Heart right ventricle (tissue), 16 donors: ENCODE results near the gene OR10AD1. TPM values are rescaled to one million over a fixed set of nuclear protein-coding genes. Genes with fewer than 3 reads are reported as not detected.
"Not testable (repeated sequence)": the region's sequence is repeated elsewhere in the genome, so short reads cannot be mapped to it uniquely, and the experiment has no call there.

Source experiments
- ATAC-seq, 8 donors: fragments of 200-7000 bp; cut with Tn5 transposase; one replicate each; pipeline ENCODE4 v1.9.1; 2020; ENCODE audit warnings: mild to moderate bottlenecking in 8 of 8, moderate library complexity in 8 of 8, moderate number of reproducible peaks in 1 of 8
- DNase-seq, 2 donors: peaks; one replicate each; pipeline ENCODE4 v3.0.0-alpha.2; 2020
- H3K27ac ChIP-seq, 10 donors: fragments of 200-600 bp; sonication (generic) in 2 of 10; one replicate each; pipeline versions ENCODE4 v1.5.0 to v1.8.0; 2020 to 2022; ENCODE audit warnings: mild to moderate bottlenecking in 3 of 10
- H3K27me3 ChIP-seq, 7 donors: fragments of 200-600 bp; one replicate each; pipeline ENCODE4 v1.8.0; 2021 to 2022; ENCODE audit warnings: mild to moderate bottlenecking in 2 of 7
- H3K36me3 ChIP-seq, 9 donors: fragments of 200-600 bp; sonication (generic) in 1 of 9; one replicate each; pipeline versions ENCODE4 v1.5.0 to v1.8.0; 2020 to 2022; ENCODE audit warnings: mild to moderate bottlenecking in 2 of 9
- H3K4me1 ChIP-seq, 9 donors: fragments of 200-600 bp; sonication (generic) in 1 of 9; one replicate each; pipeline versions ENCODE4 v1.5.0 to v1.8.0; 2020 to 2022; ENCODE audit warnings: mild to moderate bottlenecking in 4 of 9
- H3K4me3 ChIP-seq, 10 donors: fragments of 200-600 bp; sonication (generic) in 2 of 10; one replicate each; pipeline versions ENCODE4 v1.5.0 to v1.8.0; 2020 to 2022; ENCODE audit warnings: mild to moderate bottlenecking in 7 of 10, moderate library complexity in 2 of 10
- H3K9me3 ChIP-seq, 11 donors: fragments of 200-600 bp in 10 of 11; sonication (generic) in 2 of 11; one replicate each; pipeline versions ENCODE4 v1.5.0 to v1.8.0; 2013 to 2022; ENCODE audit warnings: mild to moderate bottlenecking in 2 of 11, control low read depth in 1 of 11, moderate library complexity in 1 of 11
- CTCF ChIP-seq, 9 donors: fragments of 200-600 bp; sonication (generic) in 2 of 9; IDR thresholded peaks; one replicate each; pipeline versions ENCODE4 v1.5.0 to v1.8.0; 2021 to 2022; ENCODE audit warnings: antibody characterized with exemption in 9 of 9, mild to moderate bottlenecking in 5 of 9, moderate library complexity in 1 of 9
- whole genome bisulfite sequencing, 2 donors: extraction: QIAGEN DNeasy Blood & Tissue Kit; methylation state at CpG; one replicate each; pipeline ENCODE4 v1.1.7; 2013; ENCODE audit warnings: inconsistent platforms in 1 of 2; 5-methylcytosine and 5-hydroxymethylcytosine counted together
- intact Hi-C, 10 donors: fragments of 100-400 bp; cut with DNase I; formaldehyde crosslinking; loops; one replicate each; pipeline versions ENCODE4 v1.11.1 to v1.14.2; 2022
- long read RNA-seq, 3 donors: library from polyadenylated mRNA; unstranded; transcript quantifications; one replicate each; pipeline ENCODE4 v2.0.0, GENCODE V29; 2020 to 2021
- polyA plus RNA-seq, 2 donors: library from polyadenylated mRNA; stranded (reverse); fragments of 200-250 nt; gene quantifications; one replicate each; pipeline ENCODE4 v1.2.3, GENCODE V29; 2013
- total RNA-seq, 10 donors: library from RNA; stranded (reverse); fragmentation: NEBNext Ultra II Directional in 3 of 10; extraction: Animal tissue kit (Norgen Biotek cat#: 25700) in 3 of 10; gene quantifications; one replicate each; pipeline versions ENCODE4 v1.2.1 to v1.2.4, GENCODE V29; 2021 to 2023
- donor health status: Arrhythmogenic right ventricular cardiomyopathy.
- donor health status: ischemic (EF 13 %, LVEDD 7.1; RV severe dilation, severe dysfunction).
- donor health status: healthy with polysubstance abuse.
- donor health status: DM: no; HTN: yes; CAD: no.
- donor health status: DM: no; HTN: no; CAD: no.
- donor health status: ischemic (EF 25% LVEDD 6.9; RV normal size, moderate dysfunction).
- donor health status: ischemic (EF 25% LVEDD 5.7; RV mildly dilated, moderate dysfunction).
- donor health status: healthy.
- donor health status: DM: yes; HTN: yes; CAD: no.
- donor health status: Ischemic cardiomyopathy.
- donor health status: ischemic (EF 35%, LVEDD 5.7; RV mildly dilated, moderate dysfunction).
- donor health status: nonischemic (EF 11% LVEDD 7.7; RV severe dilation, severe dysfunction).
- donor health status: DM: yes; HTN: yes; CAD: no.
- donor health status: PGD.
- donor health status: ischemic (EF 29% LVEDD 5.4; RV normal size, mild dysfunction).
- donor health status: nonischemic (EF 23%, LVEDD 6.1; RV moderate dilation, normal function).

OR10AD1 gene, protein sequence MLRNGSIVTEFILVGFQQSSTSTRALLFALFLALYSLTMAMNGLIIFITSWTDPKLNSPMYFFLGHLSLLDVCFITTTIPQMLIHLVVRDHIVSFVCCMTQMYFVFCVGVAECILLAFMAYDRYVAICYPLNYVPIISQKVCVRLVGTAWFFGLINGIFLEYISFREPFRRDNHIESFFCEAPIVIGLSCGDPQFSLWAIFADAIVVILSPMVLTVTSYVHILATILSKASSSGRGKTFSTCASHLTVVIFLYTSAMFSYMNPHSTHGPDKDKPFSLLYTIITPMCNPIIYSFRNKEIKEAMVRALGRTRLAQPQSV
- total RNA-seq (not detected), polyA plus RNA-seq (not detected)
- long read RNA-seq, donor 1, result 0 reads
- long read RNA-seq, donor 2, result 0 reads
- long read RNA-seq, donor 3, result 0 reads

DNA sequence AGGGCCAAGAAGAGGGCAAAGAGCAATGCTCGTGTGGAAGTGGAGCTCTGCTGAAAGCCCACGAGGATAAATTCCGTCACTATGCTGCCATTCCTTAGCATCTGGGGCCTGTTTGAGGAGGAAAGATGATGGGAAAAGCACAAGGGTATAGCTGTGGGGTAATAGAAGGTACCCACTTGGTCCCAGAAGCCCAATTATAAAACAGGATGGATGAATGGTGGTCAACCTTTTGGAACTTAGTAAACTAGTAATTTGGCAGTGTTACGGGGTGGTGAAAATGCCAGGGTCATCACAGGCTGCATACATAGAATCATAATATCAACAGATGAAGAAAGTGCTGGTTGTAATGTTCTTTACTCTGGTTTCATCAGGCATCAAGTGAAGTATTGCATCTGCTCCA is at the start of gene OR10AD1:
OR10AD1 (minus strand) TSS at position 101 of the 400 bp plus-strand sequence; CDS start at position 101, 0 bp downstream.
- Histone ChIP-seq H3K27ac (no peak within 1 kb of the TSS), H3K4me1 (peaks cover 0 to 26% (median 14%) of the 10 kb centered on the region in 9 donors), H3K4me3 (no peak within 1 kb of the TSS), H3K27me3 (no peaks in the 10 kb centered on the region), H3K9me3 (peaks cover 0 to 49% (median 9%) of the 10 kb centered on the region in 11 donors), H3K36me3 (peaks cover 0 to 38% (median 0%) of the 10 kb centered on the region in 9 donors)
- WGBS, 2 donors, result 80 to 85% methylated on average over 4 of the region's 4 CpGs
- no peak for TF ChIP-seq CTCF (IDR thresholded peaks at IDR 0.05)
- intact Hi-C loops, result loop anchor here in 1 of 10 donors (5.0 kb wide), 1 partner anchor 149 kb away; the partner anchor contains the start of gene ZNF641
- no peak for DNase-seq
- no peak for ATAC-seq

GRCh38 chr12:48247181-48247966 is 44.3 kb upstream of the OR10AD1 start:
- intact Hi-C loops, result no loop called here
- no peak for ATAC-seq
- H3K27me3 ChIP-seq, result peaks cover 0 to 6% (median 0%) of the 10 kb centered on the region in 7 donors
- H3K4me1 ChIP-seq, result no peaks in the 10 kb centered on the region
- no peaks in the 10 kb centered on the region for H3K36me3 ChIP-seq
- H3K4me3 ChIP-seq, result no peak overlapping the region
- TF ChIP-seq CTCF (IDR thresholded peaks at IDR 0.05), result no peak
- peaks cover 0 to 10% (median 6%) of the 10 kb centered on the region in 11 donors for H3K9me3 ChIP-seq
- WGBS, 2 donors, result 73 to 79% methylated on average over 5 of the region's 5 CpGs
- DNase-seq, result no peak
- no peak overlapping the region for H3K27ac ChIP-seq

GRCh38 chr12:48237162-48237561 is 34.1 kb upstream of the OR10AD1 start:
- H3K27me3 ChIP-seq, result no peaks in the 10 kb centered on the region
- H3K27ac ChIP-seq, result no peak overlapping the region
- no peak overlapping the region for H3K4me3 ChIP-seq
- no peak for DNase-seq
- ATAC-seq, result no peak
- no peaks in the 10 kb centered on the region for H3K4me1 ChIP-seq
- 35 to 49% methylated on average over 3 of the region's 3 CpGs for WGBS, 2 donors
- H3K36me3 ChIP-seq, result no peaks in the 10 kb centered on the region
- no peak for TF ChIP-seq CTCF (IDR thresholded peaks at IDR 0.05)
- H3K9me3 ChIP-seq, result peaks cover 0 to 15% (median under 1%) of the 10 kb centered on the region in 11 donors
- intact Hi-C loops, result no loop called here

DNA sequence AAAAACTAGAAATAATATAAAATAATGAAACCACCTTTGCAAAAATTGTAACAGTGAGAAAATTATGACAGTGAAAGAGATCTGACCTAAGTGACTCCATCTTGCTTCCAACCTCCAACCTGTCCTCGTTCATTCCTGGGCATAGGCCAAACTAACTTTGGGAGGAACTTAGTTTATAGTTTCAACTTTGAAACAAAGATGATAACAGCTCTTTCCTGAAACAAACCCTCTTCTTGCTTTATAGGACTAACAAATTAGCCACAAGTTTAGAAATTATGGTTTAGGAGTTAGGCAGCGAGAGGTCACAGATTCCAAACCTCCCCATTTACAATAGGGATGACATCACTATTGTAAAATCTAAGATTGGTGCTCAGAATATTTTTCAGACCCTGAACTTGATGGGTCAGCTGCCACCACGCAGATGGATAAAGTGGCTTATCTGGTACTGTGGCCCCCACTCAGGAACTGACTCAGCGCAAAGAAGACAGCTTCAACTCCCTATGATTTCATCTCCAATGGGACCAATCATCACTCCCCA is 32.8 kb upstream of the OR10AD1 start:
- no peak overlapping the region for H3K27ac ChIP-seq
- no peaks in the 10 kb centered on the region for H3K4me1 ChIP-seq
- intact Hi-C loops, result no loop called here
- WGBS, 2 donors, result 51 to 55% methylated on average over 4 of the region's 4 CpGs
- H3K27me3 ChIP-seq, result no peaks in the 10 kb centered on the region
- peaks cover 0 to 11% (median 0%) of the 10 kb centered on the region in 11 donors for H3K9me3 ChIP-seq
- TF ChIP-seq CTCF (IDR thresholded peaks at IDR 0.05), result no peak
- no peak overlapping the region for H3K4me3 ChIP-seq
- no peak for DNase-seq
- H3K36me3 ChIP-seq, result no peaks in the 10 kb centered on the region
- no peak for ATAC-seq

DNA sequence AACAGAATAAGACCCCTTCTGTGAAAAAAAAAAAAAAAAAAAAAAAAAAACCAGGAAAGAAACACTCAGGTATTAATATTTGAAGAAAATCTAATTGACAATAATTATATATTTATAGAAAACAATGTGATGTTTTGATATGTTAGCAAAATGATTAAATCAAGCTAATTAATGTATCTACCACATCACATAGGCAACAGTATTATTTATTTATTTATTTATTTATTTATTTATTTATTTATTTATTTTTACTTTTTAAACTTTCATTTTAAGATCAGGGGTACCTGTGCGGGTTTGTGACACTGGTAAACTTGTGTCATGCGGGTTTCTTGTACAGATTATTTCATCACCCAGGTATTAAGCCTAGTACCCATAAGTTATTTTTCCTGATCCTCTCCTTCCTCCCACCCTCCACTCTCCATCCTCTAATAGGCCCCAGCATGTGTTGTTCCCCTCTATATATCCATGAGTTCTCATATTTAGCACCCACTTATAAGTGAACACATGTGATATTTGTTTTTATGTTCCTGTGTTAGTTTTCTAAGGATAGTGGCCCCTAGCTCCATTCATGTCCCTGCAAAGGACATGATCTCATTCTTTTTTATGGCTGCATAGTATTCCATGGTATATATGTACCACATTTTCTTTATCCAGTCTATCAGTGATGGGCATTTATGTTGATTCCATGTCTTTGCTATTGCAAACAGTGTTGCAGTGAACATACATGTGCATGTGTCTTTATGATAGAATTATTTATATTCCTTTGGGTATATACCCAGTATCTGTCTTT is 28.3 kb upstream of the OR10AD1 start:
- H3K27ac ChIP-seq, intact Hi-C loops, H3K36me3 ChIP-seq, ATAC-seq, DNase-seq, H3K27me3 ChIP-seq, H3K4me3 ChIP-seq, H3K4me1 ChIP-seq: not testable (repeated sequence)
- peaks cover 0 to 25% (median 0%) of the 10 kb centered on the region in 11 donors for H3K9me3 ChIP-seq
- WGBS, 2 donors, result 94 to 96% methylated on average over 2 of the region's 2 CpGs

DNA sequence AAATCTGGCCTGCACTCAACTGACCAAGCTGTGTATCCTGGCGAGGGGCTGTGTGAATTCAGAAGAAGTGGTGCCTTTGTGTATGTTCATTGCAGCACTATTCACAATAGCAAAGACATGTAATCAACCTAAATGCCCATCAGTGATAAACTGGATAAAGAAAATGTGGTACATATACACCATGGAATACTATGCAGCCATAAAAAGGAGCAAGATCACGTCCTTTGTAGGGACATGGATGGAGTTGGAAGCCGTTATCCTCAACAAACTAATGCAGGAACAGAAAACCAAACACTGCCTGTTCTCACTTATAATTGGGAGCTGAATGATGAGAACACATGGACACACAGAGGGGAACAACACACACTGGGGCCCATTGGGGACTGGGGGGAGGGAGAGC is 21.4 kb upstream of the OR10AD1 start:
- H3K36me3 ChIP-seq, intact Hi-C loops, ATAC-seq, H3K4me1 ChIP-seq, H3K4me3 ChIP-seq, H3K27me3 ChIP-seq, DNase-seq, H3K27ac ChIP-seq: not testable (repeated sequence)
- H3K9me3 ChIP-seq, result peaks cover 0 to 17% (median 0%) of the 10 kb centered on the region in 11 donors
- WGBS, 2 donors, result 71 to 80% methylated on average over 3 of the region's 3 CpGs
